HEK293 (cell line): ENCODE results near the gene SUPT5H.

Experiments
- CTCF ChIA-PET: fragments of 350-600 bp; formaldehyde crosslinking; extraction: SDS; loops from one replicate; lab custom pipeline; 2021; ENCODE audit warnings: antibody characterized with exemption; lab: Yijun Ruan, JAX
- POLR2A ChIA-PET: fragments of 300-600 bp; formaldehyde crosslinking; extraction: SDS; loops from one replicate; lab custom pipeline; 2020; ENCODE audit warnings: antibody characterized with exemption, inconsistent platforms; lab: Yijun Ruan, JAX
- H3K27ac ChIP-seq: fragments of 200-500 bp; sonication (Bioruptor generic); 2 replicates; pipeline ENCODE4 v1.5.1; 2014; ENCODE audit warnings: low read depth, low read length, control low read depth, inconsistent platforms; ENCODE audit errors: extremely low read depth
- H3K36me3 ChIP-seq, 2 experiments: fragments of 200-500 bp in 1 of 2; sonication (Bioruptor generic) in 1 of 2; 1 replicate in 1 of 2; 2 replicates in 1 of 2; pipeline ENCODE4 v1.5.1; 2014 to 2017; ENCODE audit warnings: inconsistent platforms in 2 of 2, low read length in 2 of 2; ENCODE audit not compliant: control insufficient read depth in 2 of 2, insufficient read depth in 1 of 2
- H3K4me1 ChIP-seq: fragments of 200-500 bp; sonication (Bioruptor generic); 2 replicates; pipeline ENCODE4 v1.5.1; 2014; ENCODE audit warnings: mild to moderate bottlenecking, low read length, inconsistent platforms; ENCODE audit not compliant: control insufficient read depth, insufficient read depth
- H3K4me3 ChIP-seq: 2 replicates; pipeline ENCODE4 v1.5.1; 2011; ENCODE audit warnings: low read depth, mild to moderate bottlenecking, control low read depth, low read length, moderate library complexity
- H3K9me3 ChIP-seq: fragments of 200-500 bp; sonication (Bioruptor generic); 2 replicates; pipeline ENCODE4 v1.5.1; 2014; ENCODE audit warnings: low read depth, low read length, inconsistent platforms; ENCODE audit not compliant: control insufficient read depth, insufficient read depth
- ELK4 ChIP-seq: IDR thresholded peaks from 2 replicates; pipeline ENCODE4 v1.6.1; 2011; ENCODE audit warnings: mild to moderate bottlenecking, low read depth, low read length, borderline replicate concordance
- GLI4 ChIP-seq: fragments of 450-650 bp; formaldehyde crosslinking; IDR thresholded peaks from 2 replicates; pipeline ENCODE4 v1.5.1; 2016; ENCODE audit warnings: missing biosample characterization, missing genetic modification characterization
- KLF10 ChIP-seq: fragments of 450-650 bp; IDR thresholded peaks from 2 replicates; pipeline ENCODE4 v1.5.1; 2018; ENCODE audit warnings: missing biosample characterization, mild to moderate bottlenecking, missing genetic modification characterization
- MYNN ChIP-seq: fragments of 450-650 bp; formaldehyde crosslinking; IDR thresholded peaks from 2 replicates; pipeline ENCODE4 v1.5.1; 2016; ENCODE audit warnings: missing biosample characterization, missing genetic modification characterization, borderline replicate concordance
- OVOL3 ChIP-seq: fragments of 450-650 bp; formaldehyde crosslinking; IDR thresholded peaks from 2 replicates; pipeline ENCODE4 v1.5.1; 2016; ENCODE audit warnings: missing biosample characterization, missing genetic modification characterization
- SALL2 ChIP-seq: fragments of 450-650 bp; formaldehyde crosslinking; IDR thresholded peaks from 2 replicates; pipeline ENCODE4 v1.5.0; 2017; ENCODE audit warnings: missing biosample characterization, mild to moderate bottlenecking, missing genetic modification characterization, borderline replicate concordance
- SETDB1 ChIP-seq: IDR thresholded peaks from one replicate; pipeline ENCODE4 v1.6.1; 2017; ENCODE audit warnings: mild to moderate bottlenecking, low read length, moderate library complexity, mixed read lengths; ENCODE audit not compliant: insufficient read length
- YY2 ChIP-seq: fragments of 450-650 bp; formaldehyde crosslinking; IDR thresholded peaks from 2 replicates; pipeline ENCODE4 v1.5.1; 2016; ENCODE audit warnings: missing biosample characterization, missing genetic modification characterization
- ZBTB7A ChIP-seq: fragments of 450-650 bp; formaldehyde crosslinking; IDR thresholded peaks from 2 replicates; pipeline ENCODE4 v1.5.1; 2016; ENCODE audit warnings: low read depth, missing biosample characterization, missing genetic modification characterization
- ZEB2 ChIP-seq: fragments of 450-650 bp; formaldehyde crosslinking; IDR thresholded peaks from 2 replicates; pipeline ENCODE4 v1.5.1; 2016; ENCODE audit warnings: missing biosample characterization, missing genetic modification characterization
- ZIC2 ChIP-seq: fragments of 450-650 bp; formaldehyde crosslinking; IDR thresholded peaks from 2 replicates; pipeline ENCODE4 v1.5.1; 2016; ENCODE audit warnings: missing biosample characterization, missing genetic modification characterization
- ZNF140 ChIP-seq: fragments of 450-650 bp; formaldehyde crosslinking; IDR thresholded peaks from 2 replicates; pipeline ENCODE4 v1.5.1; 2016; ENCODE audit warnings: missing biosample characterization, missing genetic modification characterization
- ZNF169 ChIP-seq: fragments of 450-650 bp; formaldehyde crosslinking; IDR thresholded peaks from 2 replicates; pipeline ENCODE4 v1.5.1; 2016; ENCODE audit warnings: missing biosample characterization, missing genetic modification characterization
- ZNF211 ChIP-seq: fragments of 450-650 bp; formaldehyde crosslinking; IDR thresholded peaks from 2 replicates; pipeline ENCODE4 v1.5.1; 2016; ENCODE audit warnings: low read depth, missing biosample characterization, missing genetic modification characterization
- ZNF423 ChIP-seq: fragments of 450-650 bp; formaldehyde crosslinking; IDR thresholded peaks from 2 replicates; pipeline ENCODE4 v1.5.1; 2016; ENCODE audit warnings: missing biosample characterization, missing genetic modification characterization
- ZNF473 ChIP-seq: fragments of 450-650 bp; formaldehyde crosslinking; IDR thresholded peaks from 2 replicates; pipeline ENCODE4 v1.5.1; 2017; ENCODE audit warnings: missing biosample characterization, missing genetic modification characterization
- ZNF513 ChIP-seq: fragments of 450-650 bp; IDR thresholded peaks from 2 replicates; pipeline ENCODE4 v1.5.1; 2018; ENCODE audit warnings: missing biosample characterization, missing genetic modification characterization
- ZNF521 ChIP-seq: fragments of 450-650 bp; formaldehyde crosslinking; IDR thresholded peaks from 2 replicates; pipeline ENCODE4 v1.5.1; 2017; ENCODE audit warnings: missing biosample characterization, mild to moderate bottlenecking, missing genetic modification characterization
- ZNF571 ChIP-seq: fragments of 450-650 bp; formaldehyde crosslinking; IDR thresholded peaks from 2 replicates; pipeline ENCODE4 v1.5.0; 2017; ENCODE audit warnings: missing biosample characterization, missing genetic modification characterization
- ZNF664 ChIP-seq: fragments of 450-650 bp; formaldehyde crosslinking; IDR thresholded peaks from 2 replicates; pipeline ENCODE4 v1.5.1; 2016; ENCODE audit warnings: missing biosample characterization, missing genetic modification characterization
- ZNF785 ChIP-seq: fragments of 450-650 bp; formaldehyde crosslinking; IDR thresholded peaks from 2 replicates; pipeline ENCODE4 v1.5.1; 2016; ENCODE audit warnings: missing biosample characterization, missing genetic modification characterization
- ZSCAN23 ChIP-seq: fragments of 450-650 bp; formaldehyde crosslinking; IDR thresholded peaks from 2 replicates; pipeline ENCODE4 v1.5.1; 2016; ENCODE audit warnings: missing biosample characterization, missing genetic modification characterization
- TF ChIP-seq, protein P1 (sequence below): fragments of 450-650 bp; formaldehyde crosslinking; IDR thresholded peaks from 2 replicates; pipeline ENCODE4 v1.5.0; 2017; ENCODE audit warnings: missing biosample characterization, missing genetic modification characterization, borderline replicate concordance
- TF ChIP-seq, protein P2 (sequence below): fragments of 450-650 bp; formaldehyde crosslinking; IDR thresholded peaks from 2 replicates; pipeline ENCODE4 v1.5.1; 2017; ENCODE audit warnings: missing biosample characterization, missing genetic modification characterization

SUPT5H gene

GRCh38 chr19:39410017-39410830 lies 35.2 kb upstream of the SUPT5H start (continued):
- no peak for TF ChIP-seq ZNF571 (tag by site-specific recombination)
- no peak for TF ChIP-seq GLI4 (tag by site-specific recombination)
- no peak for TF ChIP-seq ZNF513 (tag by site-specific recombination)
- TF ChIP-seq ZIC2 (tag by site-specific recombination), result peak; percentile 27
- no peak for TF ChIP-seq ZNF521
- peak; percentile 68 for TF ChIP-seq ZEB2 (tag by site-specific recombination)
- TF ChIP-seq, protein P1, sequence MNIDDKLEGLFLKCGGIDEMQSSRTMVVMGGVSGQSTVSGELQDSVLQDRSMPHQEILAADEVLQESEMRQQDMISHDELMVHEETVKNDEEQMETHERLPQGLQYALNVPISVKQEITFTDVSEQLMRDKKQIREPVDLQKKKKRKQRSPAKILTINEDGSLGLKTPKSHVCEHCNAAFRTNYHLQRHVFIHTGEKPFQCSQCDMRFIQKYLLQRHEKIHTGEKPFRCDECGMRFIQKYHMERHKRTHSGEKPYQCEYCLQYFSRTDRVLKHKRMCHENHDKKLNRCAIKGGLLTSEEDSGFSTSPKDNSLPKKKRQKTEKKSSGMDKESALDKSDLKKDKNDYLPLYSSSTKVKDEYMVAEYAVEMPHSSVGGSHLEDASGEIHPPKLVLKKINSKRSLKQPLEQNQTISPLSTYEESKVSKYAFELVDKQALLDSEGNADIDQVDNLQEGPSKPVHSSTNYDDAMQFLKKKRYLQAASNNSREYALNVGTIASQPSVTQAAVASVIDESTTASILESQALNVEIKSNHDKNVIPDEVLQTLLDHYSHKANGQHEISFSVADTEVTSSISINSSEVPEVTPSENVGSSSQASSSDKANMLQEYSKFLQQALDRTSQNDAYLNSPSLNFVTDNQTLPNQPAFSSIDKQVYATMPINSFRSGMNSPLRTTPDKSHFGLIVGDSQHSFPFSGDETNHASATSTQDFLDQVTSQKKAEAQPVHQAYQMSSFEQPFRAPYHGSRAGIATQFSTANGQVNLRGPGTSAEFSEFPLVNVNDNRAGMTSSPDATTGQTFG, result peak; percentile 97
- TF ChIP-seq ZNF423 (tag by site-specific recombination), result no peak
- TF ChIP-seq ZNF473, result no peak
- TF ChIP-seq ELK4, result no peak
- peak; percentile 98 for TF ChIP-seq SALL2
- TF ChIP-seq ZNF140 (tag by site-specific recombination), result no peak
- TF ChIP-seq, all 188 proteins: peak for 89

GRCh38 chr19:39410831-39411080 lies 34.6 kb upstream of the SUPT5H start:
- ChIA-PET CTCF (interaction anchor here (0.9 to 2.4 kb wide), 15 partner anchors 10 to 288 kb away, joined by 3 to 144 read pairs (median 6); partner anchors contain the start of genes EID2, MED29, PAF1 and RPS16), POLR2A (interaction anchor here (2.2 to 2.4 kb wide), 4 partner anchors 8 to 25 kb away, joined by 14 to 57 read pairs (median 30); partner anchors contain the start of genes MED29, PAF1 and RPS16)
- TF ChIP-seq ZSCAN23 (tag by site-specific recombination) (no peak), MYNN (no peak), YY2 (tag by site-specific recombination) (no peak), KLF10 (tag by site-specific recombination) (no peak), ZNF664 (tag by site-specific recombination) (no peak), SETDB1 (no peak), ZNF169 (tag by site-specific recombination) (peak; percentile 45; the same call in 1 of the 2 replicates), ZBTB7A (tag by site-specific recombination) (peak; percentile 45; the same call in 1 of the 2 replicates), OVOL3 (no peak), ZNF211 (tag by site-specific recombination) (no peak), ZNF785 (tag by site-specific recombination) (peak; percentile 30; the same call in 1 of the 2 replicates)
- TF ChIP-seq, protein P2, sequence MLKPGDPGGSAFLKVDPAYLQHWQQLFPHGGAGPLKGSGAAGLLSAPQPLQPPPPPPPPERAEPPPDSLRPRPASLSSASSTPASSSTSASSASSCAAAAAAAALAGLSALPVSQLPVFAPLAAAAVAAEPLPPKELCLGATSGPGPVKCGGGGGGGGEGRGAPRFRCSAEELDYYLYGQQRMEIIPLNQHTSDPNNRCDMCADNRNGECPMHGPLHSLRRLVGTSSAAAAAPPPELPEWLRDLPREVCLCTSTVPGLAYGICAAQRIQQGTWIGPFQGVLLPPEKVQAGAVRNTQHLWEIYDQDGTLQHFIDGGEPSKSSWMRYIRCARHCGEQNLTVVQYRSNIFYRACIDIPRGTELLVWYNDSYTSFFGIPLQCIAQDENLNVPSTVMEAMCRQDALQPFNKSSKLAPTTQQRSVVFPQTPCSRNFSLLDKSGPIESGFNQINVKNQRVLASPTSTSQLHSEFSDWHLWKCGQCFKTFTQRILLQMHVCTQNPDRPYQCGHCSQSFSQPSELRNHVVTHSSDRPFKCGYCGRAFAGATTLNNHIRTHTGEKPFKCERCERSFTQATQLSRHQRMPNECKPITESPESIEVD (tag by site-specific recombination), result no peak
- Histone ChIP-seq H3K4me1 (peaks cover 44% of the 10 kb centered on the region), H3K9me3 (no peaks in the 10 kb centered on the region), H3K4me3 (no peak overlapping the region), H3K36me3 (peaks cover 12% of the 10 kb centered on the region in 2 experiments; a peak in 2 of 3 replicates), H3K27ac (peak overlapping the region; percentile 89; the same call in 1 of the 2 replicates)
